Fibroblast of lung (primary cell): ENCODE measurements around the gene PPFIBP1. TPM values are rescaled to one million over a fixed set of nuclear protein-coding genes. Genes with fewer than 3 reads are reported as not detected.
A peak's percentile ranks its signal among the peaks of the same experiment; 100 is the strongest.

Experiments used
- DNase-seq, 2 donors: peaks; one replicate each; pipeline versions ENCODE4 v3.0.0 to v3.0.0-alpha.2; 2010; ENCODE audit warnings: low read depth in 2 of 2
- H2AFZ ChIP-seq: 2 replicates; pipeline ENCODE4 v1.5.1; 2012; ENCODE audit warnings: low read length, control low read depth, inconsistent platforms
- H3K27ac ChIP-seq: 2 replicates; pipeline ENCODE4 v1.5.1; 2011; ENCODE audit warnings: low read length, control low read depth; ENCODE audit not compliant: insufficient read depth
- H3K27me3 ChIP-seq: 2 replicates; pipeline ENCODE4 v1.5.1; 2011; ENCODE audit warnings: mild to moderate bottlenecking, low read length; ENCODE audit not compliant: control insufficient read depth, insufficient read depth
- H3K36me3 ChIP-seq: 2 replicates; pipeline ENCODE4 v1.5.1; 2011; ENCODE audit warnings: low read length; ENCODE audit not compliant: control insufficient read depth, insufficient read depth
- H3K4me1 ChIP-seq: 2 replicates; pipeline ENCODE4 v1.5.1; 2011; ENCODE audit warnings: low read length; ENCODE audit not compliant: control insufficient read depth, insufficient read depth; ENCODE audit errors: extremely low read depth
- H3K4me2 ChIP-seq: 2 replicates; pipeline ENCODE4 v1.5.1; 2011; ENCODE audit warnings: low read length, control low read depth; ENCODE audit not compliant: insufficient read depth; ENCODE audit errors: extremely low read depth
- H3K4me3 ChIP-seq, 4 experiments: fragments of 200-600 bp in 1 of 4; sonication (generic) in 1 of 4; replicated peaks in 1 of 4; 2 replicates each; pipeline ENCODE4 v1.5.1; 2011 to 2016; ENCODE audit warnings: low read length in 4 of 4, low read depth in 3 of 4, mild to moderate bottlenecking in 3 of 4, control low read depth in 2 of 4, inconsistent platforms in 1 of 4, mixed read lengths in 1 of 4; ENCODE audit not compliant: insufficient read depth in 1 of 4; ENCODE audit errors: control extremely low read depth in 1 of 4
- H3K79me2 ChIP-seq: 2 replicates; pipeline ENCODE4 v1.5.1; 2012; ENCODE audit warnings: mild to moderate bottlenecking, low read length, inconsistent platforms; ENCODE audit not compliant: control insufficient read depth, insufficient read depth
- H3K9ac ChIP-seq: 2 replicates; pipeline ENCODE4 v1.5.1; 2011; ENCODE audit warnings: mild to moderate bottlenecking, low read length, control low read depth; ENCODE audit not compliant: insufficient read depth
- H3K9me3 ChIP-seq: 2 replicates; pipeline ENCODE4 v1.5.1; 2012; ENCODE audit warnings: low read depth, low read length; ENCODE audit not compliant: control insufficient read depth, insufficient read depth
- H4K20me1 ChIP-seq: 2 replicates; pipeline ENCODE4 v1.5.1; 2011; ENCODE audit warnings: low read length; ENCODE audit not compliant: control insufficient read depth, insufficient read depth; ENCODE audit errors: extremely low read depth
- EZH2 ChIP-seq: IDR thresholded peaks from 2 replicates; pipeline ENCODE4 v1.5.1; 2012; ENCODE audit warnings: low read length, control low read depth, mild to moderate bottlenecking; ENCODE audit errors: missing control alignments
- polyA plus RNA-seq, 2 donors: library from polyadenylated mRNA; depleted of rRNA in 1 of 2; stranded (reverse) in 1 of 2; unstranded in 1 of 2; fragments of >200 nt; gene quantifications; 2 replicates each; pipeline ENCODE4 v1.2.1, GENCODE V29; 2011 to 2012; ENCODE audit warnings: missing spikeins in 1 of 2
- total RNA-seq: library from RNA; depleted of rRNA; stranded (reverse); fragments of >200 nt; gene quantifications from 2 replicates; pipeline ENCODE4 v1.2.1, GENCODE V29; 2014
- TF ChIP-seq, protein P1 (sequence below), 2 donors: IDR thresholded peaks in 1 of 2; conservative IDR thresholded peaks in 1 of 2; 1 replicate in 1 of 2; 2 replicates in 1 of 2; pipeline ENCODE4 v1.5.1; 2011 to 2012; ENCODE audit warnings: low read length in 2 of 2, control low read depth in 1 of 2, inconsistent platforms in 1 of 2, low read depth in 1 of 2, mild to moderate bottlenecking in 1 of 2

The PPFIBP1 gene
- total and polyA plus RNA-seq, 2 donors (not counting 1 experiment from before 2014, with no cell fraction given) = 65.1 to 93.0 TPM

DNA sequence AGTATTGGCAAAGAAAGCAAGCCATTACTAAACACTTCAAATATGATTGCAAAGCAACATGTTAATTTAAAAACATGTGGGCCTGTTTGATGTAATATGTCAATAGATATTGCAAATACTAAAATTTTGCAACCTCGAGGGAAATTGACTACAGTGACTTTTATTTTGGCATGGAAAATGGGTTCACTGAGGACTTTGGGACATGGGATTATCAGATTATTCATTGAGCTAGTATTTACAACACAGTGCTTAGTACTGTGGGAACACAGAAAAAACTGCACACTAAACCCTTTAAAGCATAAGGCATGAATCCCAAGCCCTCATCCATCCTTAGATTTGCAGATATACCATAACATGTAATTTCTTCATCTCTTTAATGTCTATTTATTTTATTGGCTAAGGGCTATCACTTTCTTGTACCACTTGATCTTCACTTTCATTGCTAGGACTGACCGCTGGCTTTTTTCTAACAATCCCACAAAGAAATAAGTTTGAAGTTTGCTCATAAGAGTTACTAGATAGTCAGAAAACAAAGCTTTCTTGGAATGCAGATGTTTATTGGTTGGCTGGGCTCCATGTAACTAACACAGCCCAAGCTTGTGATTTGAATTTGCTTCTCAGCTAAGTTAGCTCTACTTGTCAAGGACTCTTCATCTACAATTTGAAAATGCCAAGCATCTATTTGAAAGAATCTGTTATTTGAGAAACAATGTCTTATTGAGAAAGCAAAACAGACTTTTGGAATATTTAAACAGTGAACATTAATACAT is 48.7 kb downstream of the PPFIBP1 start:
- Histone ChIP-seq H3K36me3 (no peaks in the 10 kb centered on the region), H3K4me3 (no peak overlapping the region), H3K4me2 (no peak overlapping the region), H2AFZ (no peak overlapping the region), H3K79me2 (peaks cover 28% of the 10 kb centered on the region), H3K9me3 (no peaks in the 10 kb centered on the region), H3K4me1 (peaks cover 18% of the 10 kb centered on the region), H3K9ac (no peak overlapping the region), H3K27me3 (no peaks in the 10 kb centered on the region), H3K27ac (peak overlapping the region; percentile 33), H4K20me1 (no peaks in the 10 kb centered on the region)
- peak; percentile 61 to 77 for DNase-seq
- TF ChIP-seq, protein P1, sequence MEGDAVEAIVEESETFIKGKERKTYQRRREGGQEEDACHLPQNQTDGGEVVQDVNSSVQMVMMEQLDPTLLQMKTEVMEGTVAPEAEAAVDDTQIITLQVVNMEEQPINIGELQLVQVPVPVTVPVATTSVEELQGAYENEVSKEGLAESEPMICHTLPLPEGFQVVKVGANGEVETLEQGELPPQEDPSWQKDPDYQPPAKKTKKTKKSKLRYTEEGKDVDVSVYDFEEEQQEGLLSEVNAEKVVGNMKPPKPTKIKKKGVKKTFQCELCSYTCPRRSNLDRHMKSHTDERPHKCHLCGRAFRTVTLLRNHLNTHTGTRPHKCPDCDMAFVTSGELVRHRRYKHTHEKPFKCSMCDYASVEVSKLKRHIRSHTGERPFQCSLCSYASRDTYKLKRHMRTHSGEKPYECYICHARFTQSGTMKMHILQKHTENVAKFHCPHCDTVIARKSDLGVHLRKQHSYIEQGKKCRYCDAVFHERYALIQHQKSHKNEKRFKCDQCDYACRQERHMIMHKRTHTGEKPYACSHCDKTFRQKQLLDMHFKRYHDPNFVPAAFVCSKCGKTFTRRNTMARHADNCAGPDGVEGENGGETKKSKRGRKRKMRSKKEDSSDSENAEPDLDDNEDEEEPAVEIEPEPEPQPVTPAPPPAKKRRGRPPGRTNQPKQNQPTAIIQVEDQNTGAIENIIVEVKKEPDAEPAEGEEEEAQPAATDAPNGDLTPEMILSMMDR (conservative IDR thresholded peaks at IDR 0.05 in 1 of 2, IDR thresholded peaks at IDR 0.05 in 1 of 2; ENCODE audit: low read depth in 1 of 2, low read length in 2 of 2) = no peak
- no peak for TF ChIP-seq EZH2

DNA sequence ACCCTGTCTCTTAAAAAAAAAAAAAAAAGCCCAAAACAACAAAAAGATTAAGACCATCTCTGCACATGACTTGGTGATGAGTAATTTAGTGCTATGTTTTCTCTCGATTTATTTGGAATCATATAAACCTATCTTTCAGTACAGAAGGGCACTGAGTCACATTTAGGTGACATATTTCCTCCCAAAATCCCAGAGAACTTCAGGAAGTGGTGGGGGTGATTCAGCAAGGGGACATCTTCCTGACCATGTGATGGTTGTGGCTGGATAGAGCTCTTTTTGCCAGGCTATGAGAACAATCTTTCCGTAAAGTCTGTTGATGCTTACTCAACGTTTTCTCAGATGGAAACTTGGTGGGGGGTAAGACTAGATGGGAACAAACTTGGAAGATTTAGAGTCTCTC is 50.0 kb downstream of the PPFIBP1 start:
- Histone ChIP-seq H2AFZ (no peak overlapping the region), H3K9me3 (no peaks in the 10 kb centered on the region), H3K9ac (no peak overlapping the region), H4K20me1 (no peaks in the 10 kb centered on the region), H3K36me3 (peaks cover 1% of the 10 kb centered on the region), H3K4me3 (no peak overlapping the region), H3K79me2 (peaks cover 30% of the 10 kb centered on the region), H3K27me3 (no peaks in the 10 kb centered on the region), H3K4me2 (no peak overlapping the region), H3K4me1 (peaks cover 18% of the 10 kb centered on the region), H3K27ac (peak overlapping the region; percentile 31)
- TF ChIP-seq, protein P1 (conservative IDR thresholded peaks at IDR 0.05 in 1 of 2, IDR thresholded peaks at IDR 0.05 in 1 of 2; ENCODE audit: low read depth in 1 of 2, low read length in 2 of 2) = no peak
- TF ChIP-seq EZH2 = no peak
- peak; percentile 88 to 98 for DNase-seq

DNA sequence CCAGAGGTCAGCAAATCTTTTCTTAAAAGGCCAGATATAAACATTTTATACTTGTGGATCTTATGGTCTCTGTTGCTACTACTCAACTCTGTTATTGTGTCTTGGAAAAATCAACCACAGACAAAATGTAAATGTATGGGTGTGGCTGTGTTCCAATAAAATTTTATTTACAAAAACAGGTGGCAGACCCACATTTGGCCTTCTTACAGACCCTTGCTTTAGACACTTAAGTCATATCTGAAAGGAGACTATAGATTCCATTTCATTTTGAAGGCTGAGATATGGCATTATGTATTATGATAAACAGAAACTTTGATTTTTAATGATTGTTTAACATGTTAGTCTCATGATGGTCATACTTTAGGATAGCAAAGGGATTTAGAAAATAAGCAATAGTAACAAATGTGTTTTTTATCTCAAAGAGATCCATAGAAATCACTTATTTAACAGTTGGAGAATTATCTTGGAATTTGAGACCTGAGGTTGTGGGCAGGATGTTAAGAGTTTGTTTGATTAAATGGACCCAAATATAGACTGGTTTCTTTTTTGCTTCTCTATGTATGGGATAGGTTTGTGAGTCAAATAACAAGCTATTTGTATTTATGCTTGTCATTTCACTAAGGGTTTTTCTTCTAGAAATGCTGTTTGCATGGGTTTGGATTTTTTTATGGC is 51.2 kb downstream of the PPFIBP1 start:
- Histone ChIP-seq H3K27ac (peak overlapping the region; percentile 31), H4K20me1 (no peaks in the 10 kb centered on the region), H3K27me3 (no peaks in the 10 kb centered on the region), H3K79me2 (peaks cover 27% of the 10 kb centered on the region), H2AFZ (no peak overlapping the region), H3K36me3 (peaks cover 1% of the 10 kb centered on the region), H3K4me3 (peak overlapping the region in 1 of 4 experiments; percentile 13), H3K9ac (no peak overlapping the region), H3K9me3 (no peaks in the 10 kb centered on the region), H3K4me2 (peak overlapping the region; percentile 54), H3K4me1 (peaks cover 18% of the 10 kb centered on the region)
- DNase-seq = peak; percentile 31 to 50
- TF ChIP-seq, protein P1 (conservative IDR thresholded peaks at IDR 0.05 in 1 of 2, IDR thresholded peaks at IDR 0.05 in 1 of 2; ENCODE audit: low read depth in 1 of 2, low read length in 2 of 2) = no peak
- TF ChIP-seq EZH2 = no peak
